PC-9 (cell line): Measurements from ENCODE around the gene NCKIPSD.

ENCODE experiments used
- CTCF ChIP-seq: fragments of 200-600 bp; sonication (generic); conservative IDR thresholded peaks from 2 replicates; pipeline ENCODE4 v1.6.1; 2017; ENCODE audit warnings: mixed run types, antibody characterized with exemption, mild to moderate bottlenecking, moderate library complexity
- EZH2 ChIP-seq: fragments of 200-600 bp; sonication (generic); IDR thresholded peaks from 2 replicates; pipeline ENCODE4 v1.8.0; 2017; ENCODE audit warnings: antibody characterized with exemption, low read depth

GRCh38 chr3:48630407-48630806 lies 55.3 kb downstream of the NCKIPSD start:
- TF ChIP-seq CTCF (no peak), EZH2 (no peak)
